Measurements from ENCODE around the gene PTPRG.

Gene PTPRG

GRCh38 chr3:61649381-61650170 lies 88.2 kb downstream of the PTPRG start:
- DNase-seq = no peak

- DNase-seq = peak in 2 of 58 donors; percentile 3 to 15
Observed at GRCh38 chr3:61650276-61650675, 88.9 kb downstream of the PTPRG start.

GRCh38 chr3:61650719-61651410 lies 89.5 kb downstream of the PTPRG start:
- no peak for DNase-seq

GRCh38 chr3:61657689-61658088 lies 96.3 kb downstream of the PTPRG start:
- DNase-seq = no peak

- DNase-seq = no peak
Observed at GRCh38 chr3:61662861-61663260, 101.5 kb downstream of the PTPRG start.

- no peak for DNase-seq
Observed at GRCh38 chr3:61663356-61664104, 102.2 kb downstream of the PTPRG start.

- no peak for DNase-seq
Observed at GRCh38 chr3:61664105-61664482, 102.7 kb downstream of the PTPRG start.

GRCh38 chr3:61665121-61665520 lies 103.8 kb downstream of the PTPRG start:
- DNase-seq = no peak

- no peak for DNase-seq
Observed at GRCh38 chr3:61665987-61666386, 104.6 kb downstream of the PTPRG start.

- DNase-seq = no peak
Observed at GRCh38 chr3:61666615-61667330, 105.4 kb downstream of the PTPRG start.

GRCh38 chr3:61667383-61667782 lies 106.0 kb downstream of the PTPRG start:
- DNase-seq = no peak

GRCh38 chr3:61667814-61668213 lies 106.4 kb downstream of the PTPRG start:
- DNase-seq = no peak

- peak in 1 of 58 donors; percentile 4 for DNase-seq
Observed at GRCh38 chr3:61668317-61668864, 107.0 kb downstream of the PTPRG start.

- no peak for DNase-seq
Observed at GRCh38 chr3:61669203-61669602, 107.8 kb downstream of the PTPRG start.

GRCh38 chr3:61669668-61670299 lies 108.4 kb downstream of the PTPRG start:
- DNase-seq = no peak

- no peak for DNase-seq
Observed at GRCh38 chr3:61673651-61674050, 112.3 kb downstream of the PTPRG start.

- no peak for DNase-seq
Observed at GRCh38 chr3:61674596-61674995, 113.2 kb downstream of the PTPRG start.

- DNase-seq = no peak
Observed at GRCh38 chr3:61679026-61679425, 117.7 kb downstream of the PTPRG start.

- no peak for DNase-seq
Observed at GRCh38 chr3:61680617-61681016, 119.2 kb downstream of the PTPRG start.

- DNase-seq = no peak
Observed at GRCh38 chr3:61681636-61682035, 120.3 kb downstream of the PTPRG start.

Measured in anterior cingulate cortex (tissue), 58 donors.